Measurements from ENCODE around the gene NDFIP1. TPM values are rescaled to one million over a fixed set of nuclear protein-coding genes. Genes with fewer than 3 reads are reported as not detected.
A peak's percentile ranks its signal among the peaks of the same experiment; 100 is the strongest.

The NDFIP1 gene
- total and polyA plus RNA-seq, 5 donors = 51.6 to 74.5 (median 68.2) TPM

DNA sequence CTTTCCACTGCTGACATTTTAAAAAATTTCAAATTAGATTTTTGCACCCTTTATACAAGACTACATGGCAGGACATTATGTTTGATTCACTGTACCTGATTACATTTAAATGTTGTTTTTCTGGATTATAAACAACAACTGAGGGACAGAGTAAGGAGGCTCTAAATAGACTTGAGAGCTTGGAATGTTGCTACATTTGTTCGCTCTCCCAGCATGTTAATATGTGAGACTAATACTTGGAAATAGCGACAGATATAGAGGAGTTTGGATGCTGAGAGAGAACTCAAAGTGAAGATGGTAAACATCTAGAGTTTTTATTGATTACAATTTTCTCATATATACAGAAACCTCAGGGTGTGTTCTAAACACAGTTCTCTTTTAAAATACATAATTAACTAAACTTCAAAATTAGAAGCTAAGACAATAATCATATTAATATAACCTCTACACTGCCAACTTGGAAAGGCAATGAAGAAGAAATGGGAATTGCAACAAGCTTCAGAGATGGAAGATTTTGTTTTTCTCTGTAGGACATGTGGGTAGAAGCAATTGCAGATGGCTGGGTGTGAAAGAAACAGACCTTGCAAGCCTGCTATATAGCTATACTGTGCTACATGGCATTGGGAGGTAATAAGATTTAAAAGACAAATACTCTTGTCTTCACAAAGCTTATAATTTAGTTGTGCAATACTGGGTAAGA lies 1.4 kb upstream of the NDFIP1 start:
- no peaks in the 10 kb centered on the region for H3K9me3 ChIP-seq (ENCODE audit: control insufficient read depth, low read length)
- no peak for ATAC-seq
- H3K27ac ChIP-seq (ENCODE audit: low read length) = no peak overlapping the region
- no peaks in the 10 kb centered on the region for H3K27me3 ChIP-seq (ENCODE audit: control insufficient read depth, insufficient read depth)
- H3K4me3 ChIP-seq (ENCODE audit: low read length) = no peak overlapping the region
- no peak for DNase-seq
- WGBS = 55% methylated on average over 2 of the region's 2 CpGs
- H3K4me1 ChIP-seq (ENCODE audit: control insufficient read depth, insufficient read depth, low read length) = no peaks in the 10 kb centered on the region
- intact Hi-C loops (cut with DNase I) = loop anchor here in 1 of 4 donors (5.0 kb wide), 1 partner anchor 80 kb away; no protein-coding TSS in a partner anchor

DNA sequence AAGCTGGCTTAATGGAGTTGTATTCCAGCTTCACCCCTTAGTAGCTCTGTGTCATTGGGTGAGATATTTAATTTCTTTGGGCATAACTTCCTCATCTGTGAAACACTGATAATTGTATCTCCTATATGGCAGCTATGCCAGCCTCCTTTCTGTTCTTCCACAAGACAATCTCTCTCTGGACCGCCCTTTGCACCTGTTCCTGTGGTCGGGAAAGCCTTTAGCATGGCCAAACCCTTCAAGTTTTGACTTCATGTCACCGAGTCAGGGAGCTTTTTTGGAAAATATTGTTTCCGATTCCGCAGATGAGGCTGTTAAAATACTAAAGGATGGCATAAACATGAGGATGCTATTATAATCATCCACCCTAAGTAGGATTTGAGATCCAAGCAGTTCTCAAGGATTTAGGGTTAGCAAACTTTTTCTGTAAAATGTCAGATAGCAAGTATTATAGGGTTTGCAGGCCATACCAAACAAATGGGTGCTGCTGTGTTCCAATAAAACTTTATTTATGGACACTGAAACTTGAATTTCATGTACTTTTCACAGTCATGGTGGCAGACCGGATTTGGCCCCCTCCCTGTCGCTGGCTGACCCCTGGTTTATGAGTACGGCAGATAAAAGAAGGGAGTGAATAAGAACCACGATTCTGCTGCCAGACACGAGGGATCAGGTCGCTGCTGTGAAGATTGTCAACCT lies 695 bp upstream of the NDFIP1 start:
- peak overlapping the region; percentile 98 for H3K27ac ChIP-seq (ENCODE audit: low read length)
- ATAC-seq = no peak
- 73% methylated on average over 11 of the region's 11 CpGs for WGBS

DNA sequence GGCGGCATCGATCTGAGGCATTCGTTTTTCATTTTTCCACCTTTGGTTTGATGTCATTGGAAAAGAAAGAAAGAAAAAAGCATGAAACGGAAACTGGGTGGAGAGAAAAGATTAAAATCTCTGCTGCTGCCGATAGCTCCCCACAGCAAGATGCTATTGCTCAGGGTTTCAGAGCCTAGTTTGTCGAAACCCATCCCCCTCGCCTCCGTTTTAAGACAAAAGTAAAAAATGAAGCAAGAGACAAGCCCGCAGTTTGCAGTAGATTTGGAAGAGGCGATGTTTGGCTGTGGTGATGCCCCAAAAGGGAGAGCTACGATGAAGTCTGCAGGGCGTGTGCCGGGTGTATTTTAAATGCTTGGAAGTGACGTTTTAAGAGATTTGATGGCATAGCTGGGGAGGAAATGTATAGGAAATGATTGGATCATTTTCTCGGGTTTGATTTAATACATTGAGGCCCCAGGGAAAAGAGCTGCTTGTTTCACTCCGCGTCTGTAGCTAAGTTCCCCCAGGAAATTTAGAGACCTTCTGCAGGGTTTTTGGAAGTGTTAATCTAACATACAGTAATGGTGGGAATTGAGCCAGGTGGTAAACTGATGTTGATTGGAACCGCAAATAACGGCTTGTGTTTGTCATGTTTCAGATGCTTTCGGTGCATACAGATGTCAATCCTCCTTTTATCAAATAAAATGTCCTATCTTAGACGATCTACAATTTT lies 909 bp downstream of the NDFIP1 start:
- DNase-seq (peak in 1 of 3 donors; percentile 20), ATAC-seq (peak in 1 of 2 donors; percentile 4)
- Histone ChIP-seq H3K27ac (ENCODE audit: low read length) (peak overlapping the region; percentile 98), H3K4me1 (ENCODE audit: control insufficient read depth, insufficient read depth, low read length) (no peaks in the 10 kb centered on the region), H3K9me3 (ENCODE audit: control insufficient read depth, low read length) (no peaks in the 10 kb centered on the region), H3K27me3 (ENCODE audit: control insufficient read depth, insufficient read depth) (no peaks in the 10 kb centered on the region), H3K4me3 (ENCODE audit: low read length) (peak overlapping the region; percentile 82)
- under 1% methylated on average over 21 of the region's 21 CpGs for WGBS
- intact Hi-C loops (cut with DNase I) = loop anchor here in 1 of 4 donors (5.0 kb wide), 1 partner anchor 82 kb away; no protein-coding TSS in a partner anchor

More for the DNA sequence above, 695 bp upstream of the NDFIP1 start:
- Histone ChIP-seq H3K4me3 (ENCODE audit: low read length) (no peak overlapping the region), H3K27me3 (ENCODE audit: control insufficient read depth, insufficient read depth) (no peaks in the 10 kb centered on the region), H3K4me1 (ENCODE audit: control insufficient read depth, insufficient read depth, low read length) (no peaks in the 10 kb centered on the region), H3K9me3 (ENCODE audit: control insufficient read depth, low read length) (no peaks in the 10 kb centered on the region)
- intact Hi-C loops (cut with DNase I) = loop anchor here in 1 of 4 donors (5.0 kb wide), 1 partner anchor 81 kb away; no protein-coding TSS in a partner anchor
- DNase-seq = no peak

DNA sequence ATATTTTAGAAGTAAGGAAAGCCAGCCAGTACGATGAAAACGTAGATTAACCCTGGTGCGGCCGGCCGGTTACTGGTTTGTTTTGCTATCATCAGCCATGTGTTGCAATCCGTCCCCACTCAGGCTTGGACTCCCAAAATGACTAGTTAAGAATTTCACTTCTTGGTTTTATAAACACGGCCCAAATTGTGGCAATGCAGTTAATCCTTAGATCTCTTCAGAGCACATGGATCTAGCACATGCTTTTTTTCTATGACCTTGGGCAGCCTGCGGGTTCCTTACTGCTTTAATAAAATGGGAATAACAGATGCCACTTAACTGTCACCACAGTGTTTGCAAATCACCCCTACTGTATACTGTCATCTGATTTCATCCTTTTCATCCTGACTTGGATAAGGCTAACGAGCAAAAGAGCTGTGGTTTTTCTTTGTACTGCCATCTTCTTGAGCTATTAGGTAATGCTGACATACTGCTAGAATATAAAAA lies 1.5 kb downstream of the NDFIP1 start:
- H3K4me1 ChIP-seq (ENCODE audit: control insufficient read depth, insufficient read depth, low read length) = no peaks in the 10 kb centered on the region
- peak in 1 of 3 donors; percentile 66 for DNase-seq

DNA sequence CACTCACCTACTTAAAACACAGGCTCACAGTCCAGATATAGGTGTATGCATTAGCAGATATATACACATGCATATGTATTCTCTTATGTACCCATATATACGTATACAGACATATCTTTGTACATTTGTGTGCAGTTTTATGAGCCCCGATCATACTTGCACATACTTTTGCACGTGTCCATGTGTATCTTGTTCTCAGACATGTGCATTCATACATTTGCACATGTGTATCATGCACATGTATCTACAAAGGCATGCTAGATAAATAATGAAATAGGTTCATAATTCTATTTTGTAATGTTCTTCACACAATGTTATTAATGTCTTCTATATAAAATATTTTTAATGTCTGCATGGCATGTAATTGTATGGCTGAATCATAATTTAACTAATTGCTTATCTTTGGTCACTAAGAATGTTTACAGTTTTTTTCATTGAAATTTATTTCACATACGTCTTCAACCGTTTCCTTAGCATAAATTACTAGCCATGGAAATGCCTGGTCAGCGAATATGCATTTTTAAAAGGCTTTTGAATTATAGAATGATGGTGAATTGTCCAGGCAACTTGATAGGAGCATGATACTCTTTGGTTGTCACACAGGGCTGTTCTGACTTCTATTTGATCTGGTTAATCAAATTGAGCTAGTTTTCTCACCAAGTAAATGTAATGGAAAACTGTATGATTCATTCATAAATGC lies 2.6 kb downstream of the NDFIP1 start:
- DNase-seq (no peak), ATAC-seq (no peak)
- Histone ChIP-seq H3K27ac (ENCODE audit: low read length) (no peak overlapping the region), H3K4me1 (ENCODE audit: control insufficient read depth, insufficient read depth, low read length) (no peaks in the 10 kb centered on the region), H3K4me3 (ENCODE audit: low read length) (no peak overlapping the region), H3K27me3 (ENCODE audit: control insufficient read depth, insufficient read depth) (no peaks in the 10 kb centered on the region), H3K9me3 (ENCODE audit: control insufficient read depth, low read length) (no peaks in the 10 kb centered on the region)
- intact Hi-C loops (cut with DNase I) = no loop called here
- WGBS = 63% methylated on average over 6 of the region's 6 CpGs

More for the DNA sequence above, 1.5 kb downstream of the NDFIP1 start:
- intact Hi-C loops (cut with DNase I) = no loop called here
- Histone ChIP-seq H3K4me3 (ENCODE audit: low read length) (peak overlapping the region; percentile 82), H3K27me3 (ENCODE audit: control insufficient read depth, insufficient read depth) (no peaks in the 10 kb centered on the region), H3K9me3 (ENCODE audit: control insufficient read depth, low read length) (no peaks in the 10 kb centered on the region), H3K27ac (ENCODE audit: low read length) (no peak overlapping the region)
- 3% methylated on average over 9 of the region's 9 CpGs for WGBS
- ATAC-seq = no peak

DNA sequence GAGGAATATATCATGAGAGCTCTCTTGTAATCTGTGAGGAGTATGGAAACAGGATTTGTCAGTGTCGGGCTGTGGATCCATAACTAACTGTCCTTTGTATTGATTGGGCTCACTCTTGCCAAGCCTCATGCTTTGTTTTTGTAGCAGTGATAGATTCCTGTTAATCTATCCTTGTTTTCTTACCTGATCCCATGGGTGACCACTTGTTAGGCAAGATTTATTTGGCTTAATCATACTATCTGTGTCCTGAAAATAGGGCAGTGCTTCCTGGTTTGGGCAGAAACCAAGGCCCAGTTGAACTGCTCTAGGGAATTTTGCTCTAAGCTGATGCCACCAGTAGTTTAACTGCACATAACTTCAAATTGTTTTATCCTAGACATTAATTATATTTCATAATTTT lies 6.1 kb downstream of the NDFIP1 start:
- peaks cover 3% of the 10 kb centered on the region for H3K4me1 ChIP-seq (ENCODE audit: control insufficient read depth, insufficient read depth, low read length)
- H3K4me3 ChIP-seq (ENCODE audit: low read length) = no peak overlapping the region

DNA sequence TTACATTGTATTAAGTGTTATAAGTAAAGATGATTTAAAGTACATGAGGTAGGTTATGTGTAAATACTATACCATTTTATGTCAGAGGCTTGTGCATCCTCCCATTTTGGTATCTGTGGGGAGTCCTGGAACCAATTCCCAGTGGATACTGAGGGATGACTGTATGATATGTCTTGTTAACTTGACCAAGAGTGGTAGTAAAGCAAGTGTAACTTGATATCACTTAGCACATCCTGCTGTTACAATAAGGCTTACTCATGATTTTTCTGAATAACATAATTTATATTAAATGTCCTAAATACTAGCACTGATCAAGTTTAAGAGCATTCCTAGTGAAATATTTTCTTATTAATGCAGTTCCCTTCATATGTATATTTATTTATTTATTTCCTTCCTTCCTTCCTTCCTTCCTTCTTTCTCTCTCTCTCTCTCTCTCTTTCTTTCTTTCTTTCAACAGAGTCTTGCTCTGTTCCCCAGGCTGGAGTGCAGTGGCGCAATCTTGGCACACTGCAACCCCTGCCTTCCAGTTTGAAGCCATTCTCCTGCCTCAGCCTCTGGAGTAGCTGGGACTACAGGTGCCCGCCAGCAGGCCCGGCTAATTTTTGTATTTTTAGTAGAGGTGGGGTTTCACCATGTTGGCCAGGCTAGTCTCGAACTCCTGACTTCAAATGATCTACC lies 7.5 kb downstream of the NDFIP1 start:
- peak in 1 of 3 donors; percentile 31 for DNase-seq
- WGBS = 93% methylated on average over 4 of the region's 4 CpGs
- Histone ChIP-seq H3K27me3 (ENCODE audit: control insufficient read depth, insufficient read depth) (no peaks in the 10 kb centered on the region), H3K9me3 (ENCODE audit: control insufficient read depth, low read length) (no peaks in the 10 kb centered on the region), H3K27ac (ENCODE audit: low read length) (no peak overlapping the region), H3K4me1 (ENCODE audit: control insufficient read depth, insufficient read depth, low read length) (peaks cover 6% of the 10 kb centered on the region), H3K4me3 (ENCODE audit: low read length) (no peak overlapping the region)
- intact Hi-C loops (cut with DNase I) = no loop called here
- ATAC-seq = no peak

More for the DNA sequence above, 6.1 kb downstream of the NDFIP1 start:
- Histone ChIP-seq H3K27me3 (ENCODE audit: control insufficient read depth, insufficient read depth) (no peaks in the 10 kb centered on the region), H3K9me3 (ENCODE audit: control insufficient read depth, low read length) (no peaks in the 10 kb centered on the region), H3K27ac (ENCODE audit: low read length) (no peak overlapping the region)
- WGBS = 89% methylated on average over 1 of the region's 1 CpG
- intact Hi-C loops (cut with DNase I) = no loop called here
- no peak for DNase-seq
- ATAC-seq = no peak

DNA sequence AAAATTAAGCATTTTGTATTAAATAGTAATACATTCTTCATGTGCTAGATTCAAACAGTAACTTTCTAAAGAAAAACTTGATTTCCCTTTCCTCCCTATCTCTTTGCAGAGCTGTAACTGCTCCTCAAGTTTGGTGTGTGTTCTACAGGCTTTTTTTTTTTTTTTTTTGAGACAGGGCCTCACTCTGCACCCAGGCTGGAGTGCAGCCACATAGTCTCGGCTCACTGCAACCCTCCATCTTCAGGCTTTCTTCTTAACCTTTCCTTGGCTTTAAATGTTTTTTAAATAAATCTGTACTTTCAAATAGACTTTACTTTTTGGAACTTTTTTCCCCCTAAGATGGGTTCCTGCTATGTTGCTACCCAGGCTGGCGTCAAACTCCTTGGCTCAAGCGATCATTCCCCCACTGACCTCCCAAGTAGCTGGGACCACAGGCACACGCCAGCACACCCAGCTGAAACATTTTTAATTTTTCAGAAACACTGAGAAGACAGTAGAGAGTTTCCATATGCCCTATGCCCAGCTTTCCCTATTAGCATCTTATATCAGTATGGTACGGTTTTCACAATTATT lies 9.1 kb downstream of the NDFIP1 start:
- ATAC-seq (peak in 1 of 2 donors; percentile 70), DNase-seq (peak in 1 of 3 donors; percentile 61)
- no peaks in the 10 kb centered on the region for H3K27me3 ChIP-seq (ENCODE audit: control insufficient read depth, insufficient read depth)
- no peak overlapping the region for H3K4me3 ChIP-seq (ENCODE audit: low read length)
- peaks cover 6% of the 10 kb centered on the region for H3K4me1 ChIP-seq (ENCODE audit: control insufficient read depth, insufficient read depth, low read length)
- no peak overlapping the region for H3K27ac ChIP-seq (ENCODE audit: low read length)
- no peaks in the 10 kb centered on the region for H3K9me3 ChIP-seq (ENCODE audit: control insufficient read depth, low read length)
- 60% methylated on average over 5 of the region's 5 CpGs for WGBS
- intact Hi-C loops (cut with DNase I) = no loop called here

DNA sequence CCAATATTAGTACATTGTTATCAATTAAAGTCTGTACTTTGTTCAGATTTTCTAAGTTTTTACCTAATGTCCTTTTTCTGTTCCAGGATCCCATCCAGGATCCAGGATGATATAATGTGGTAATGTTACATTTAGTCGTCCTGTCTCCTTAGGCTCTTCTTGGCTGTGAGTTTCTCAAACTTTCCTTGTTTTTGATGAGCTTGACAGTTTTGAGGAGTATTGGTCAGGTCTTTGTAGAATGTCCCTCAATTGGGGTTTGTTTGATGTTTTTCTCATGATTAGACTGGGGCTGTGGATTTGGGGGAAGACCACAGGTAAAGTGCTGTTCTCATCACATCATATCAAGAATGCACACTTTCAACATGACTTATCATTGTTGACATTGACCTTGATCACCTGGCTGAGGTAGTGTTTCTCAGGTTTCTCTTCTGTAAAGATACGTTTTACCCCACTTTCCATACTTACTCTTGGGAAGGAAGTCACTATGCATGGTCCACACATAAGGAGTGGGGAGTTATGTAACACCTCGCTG lies 9.6 kb downstream of the NDFIP1 start:
- Histone ChIP-seq H3K27ac (ENCODE audit: low read length) (no peak overlapping the region), H3K4me3 (ENCODE audit: low read length) (no peak overlapping the region), H3K27me3 (ENCODE audit: control insufficient read depth, insufficient read depth) (no peaks in the 10 kb centered on the region), H3K9me3 (ENCODE audit: control insufficient read depth, low read length) (no peaks in the 10 kb centered on the region), H3K4me1 (ENCODE audit: control insufficient read depth, insufficient read depth, low read length) (peaks cover 6% of the 10 kb centered on the region)
- ATAC-seq (no peak), DNase-seq (no peak)
- WGBS = 66% methylated on average over 3 of the region's 3 CpGs
- intact Hi-C loops (cut with DNase I) = no loop called here
